Hematopoietic multipotent progenitor cell treated with erythropoietin and hydrocortisone succinate and interleukin-3 and kit ligand, for 4 days (in vitro differentiated cells): Measurements from ENCODE around the gene LPIN1.

Experiments
- DNase-seq: peaks from one replicate; pipeline ENCODE4 v3.0.0-alpha.2; 2015

Gene LPIN1

GRCh38 chr2:11785611-11785940 lies 39.1 kb downstream of the LPIN1 start:
- DNase-seq = peak; percentile 60

- no peak for DNase-seq
Measured at GRCh38 chr2:11786191-11786590, 39.8 kb downstream of the LPIN1 start.

GRCh38 chr2:11786592-11786991 lies 40.2 kb downstream of the LPIN1 start:
- no peak for DNase-seq

GRCh38 chr2:11787991-11788390 lies 41.6 kb downstream of the LPIN1 start:
- DNase-seq = no peak

GRCh38 chr2:11788461-11789124 lies 42.2 kb downstream of the LPIN1 start:
- peak; percentile 58 for DNase-seq

- no peak for DNase-seq
Measured at GRCh38 chr2:11789243-11789642, 42.8 kb downstream of the LPIN1 start.

GRCh38 chr2:11790228-11790627 lies 43.8 kb downstream of the LPIN1 start:
- no peak for DNase-seq

GRCh38 chr2:11795590-11795989 lies 49.2 kb downstream of the LPIN1 start:
- no peak for DNase-seq

GRCh38 chr2:11796190-11797171 lies 50.0 kb downstream of the LPIN1 start:
- no peak for DNase-seq

GRCh38 chr2:11797846-11798245 lies 51.4 kb downstream of the LPIN1 start:
- DNase-seq = no peak

GRCh38 chr2:11798701-11799435 lies 52.4 kb downstream of the LPIN1 start:
- DNase-seq = no peak

- no peak for DNase-seq
Measured at GRCh38 chr2:11799826-11800225, 53.4 kb downstream of the LPIN1 start.

- DNase-seq = no peak
Measured at GRCh38 chr2:11802782-11803191, 56.4 kb downstream of the LPIN1 start.

GRCh38 chr2:11805024-11805423 lies 58.6 kb downstream of the LPIN1 start:
- DNase-seq = no peak

- no peak for DNase-seq
Measured at GRCh38 chr2:11805920-11806319, 59.5 kb downstream of the LPIN1 start.

- DNase-seq = no peak
Measured at GRCh38 chr2:11807156-11808015, 61.0 kb downstream of the LPIN1 start.

GRCh38 chr2:11808016-11808400 lies 61.6 kb downstream of the LPIN1 start:
- DNase-seq = no peak

GRCh38 chr2:11809586-11810236 lies 63.3 kb downstream of the LPIN1 start:
- no peak for DNase-seq

GRCh38 chr2:11810237-11810977 lies 64.0 kb downstream of the LPIN1 start:
- DNase-seq = no peak

GRCh38 chr2:11811036-11811654 lies 64.7 kb downstream of the LPIN1 start:
- no peak for DNase-seq
